ENCODE measurements around the gene PGLYRP2. TPM values are rescaled to one million over a fixed set of nuclear protein-coding genes. Genes with fewer than 3 reads are reported as not detected.

The PGLYRP2 gene
- total and polyA plus RNA-seq, 4 donors = 0.10 TPM; not detected in 3

DNA sequence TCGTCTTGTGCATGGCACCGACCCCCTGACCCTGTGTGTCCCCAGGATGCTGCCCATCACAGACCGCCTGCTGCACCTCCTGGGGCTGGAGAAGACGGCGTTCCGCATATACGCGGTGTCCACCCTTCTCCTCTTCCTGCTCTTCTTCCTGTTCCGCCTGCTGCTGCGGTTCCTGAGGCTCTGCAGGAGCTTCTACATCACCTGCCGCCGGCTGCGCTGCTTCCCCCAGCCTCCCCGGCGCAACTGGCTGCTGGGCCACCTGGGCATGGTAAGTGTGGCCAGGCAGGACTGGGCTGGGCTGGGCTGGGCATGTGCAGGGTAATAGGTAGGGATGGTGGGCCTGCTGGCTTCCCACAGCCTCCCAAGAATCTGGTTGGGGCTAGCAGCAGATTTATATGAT lies 46.0 kb upstream of the PGLYRP2 start:
- Histone ChIP-seq H3K4me3 (no peak overlapping the region), H3K27me3 (ENCODE audit: control insufficient read depth in 3 of 3, insufficient read depth in 3 of 3, low read length in 2 of 3) (no peaks in the 10 kb centered on the region), H3K36me3 (ENCODE audit: control insufficient read depth in 4 of 4, insufficient read depth in 4 of 4, low read length in 4 of 4) (no peaks in the 10 kb centered on the region), H3K9me3 (ENCODE audit: control insufficient read depth in 4 of 4, insufficient read depth in 3 of 4, low read length in 3 of 4) (peaks cover 0 to 9% (median 0%) of the 10 kb centered on the region in 4 donors), H3K9ac (ENCODE audit: insufficient read depth in 1 of 2, low read length in 2 of 2) (no peak overlapping the region), H3K27ac (ENCODE audit: low read depth in 1 of 2, low read length in 1 of 2) (no peak overlapping the region), H3K4me1 (ENCODE audit: control insufficient read depth in 5 of 5, insufficient read depth in 5 of 5, low read length in 5 of 5) (no peaks in the 10 kb centered on the region)
- no peak for ATAC-seq (ENCODE audit: insufficient read depth, low FRiP score)
- TF ChIP-seq, protein P1, sequence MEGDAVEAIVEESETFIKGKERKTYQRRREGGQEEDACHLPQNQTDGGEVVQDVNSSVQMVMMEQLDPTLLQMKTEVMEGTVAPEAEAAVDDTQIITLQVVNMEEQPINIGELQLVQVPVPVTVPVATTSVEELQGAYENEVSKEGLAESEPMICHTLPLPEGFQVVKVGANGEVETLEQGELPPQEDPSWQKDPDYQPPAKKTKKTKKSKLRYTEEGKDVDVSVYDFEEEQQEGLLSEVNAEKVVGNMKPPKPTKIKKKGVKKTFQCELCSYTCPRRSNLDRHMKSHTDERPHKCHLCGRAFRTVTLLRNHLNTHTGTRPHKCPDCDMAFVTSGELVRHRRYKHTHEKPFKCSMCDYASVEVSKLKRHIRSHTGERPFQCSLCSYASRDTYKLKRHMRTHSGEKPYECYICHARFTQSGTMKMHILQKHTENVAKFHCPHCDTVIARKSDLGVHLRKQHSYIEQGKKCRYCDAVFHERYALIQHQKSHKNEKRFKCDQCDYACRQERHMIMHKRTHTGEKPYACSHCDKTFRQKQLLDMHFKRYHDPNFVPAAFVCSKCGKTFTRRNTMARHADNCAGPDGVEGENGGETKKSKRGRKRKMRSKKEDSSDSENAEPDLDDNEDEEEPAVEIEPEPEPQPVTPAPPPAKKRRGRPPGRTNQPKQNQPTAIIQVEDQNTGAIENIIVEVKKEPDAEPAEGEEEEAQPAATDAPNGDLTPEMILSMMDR (IDR thresholded peaks at IDR 0.05; ENCODE audit: control extremely low read depth, extremely low read depth) = no peak
- WGBS, 2 donors = 79 to 81% methylated on average over 15 of the region's 15 CpGs
- no peak for DNase-seq

DNA sequence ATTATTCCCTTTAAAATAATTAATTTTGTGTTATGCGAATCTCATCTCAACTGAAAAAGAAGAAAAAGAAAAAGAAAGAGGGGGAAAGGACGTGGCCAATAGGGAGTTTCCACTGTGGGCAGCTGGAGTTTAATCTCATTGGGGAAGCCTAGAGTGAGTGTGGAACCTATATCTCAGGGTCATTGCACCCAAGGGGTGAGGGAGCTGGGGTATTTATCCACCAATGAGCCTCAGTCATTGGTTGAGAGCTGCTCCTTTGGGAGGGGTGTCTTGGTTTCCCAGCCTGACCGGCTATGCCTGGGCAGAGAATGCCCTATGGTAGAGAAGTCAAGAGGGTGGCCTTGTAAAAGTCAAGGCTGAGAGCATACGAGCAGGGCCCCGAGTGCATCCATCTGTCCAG lies 45.5 kb upstream of the PGLYRP2 start:
- H3K36me3 ChIP-seq (ENCODE audit: control insufficient read depth in 4 of 4, insufficient read depth in 4 of 4, low read length in 4 of 4) = no peaks in the 10 kb centered on the region
- ATAC-seq (ENCODE audit: insufficient read depth, low FRiP score) (no peak), DNase-seq (no peak)
- WGBS, 2 donors = 80 to 88% methylated on average over 5 of the region's 5 CpGs
- no peak overlapping the region for H3K27ac ChIP-seq (ENCODE audit: low read depth in 1 of 2, low read length in 1 of 2)
- H3K27me3 ChIP-seq (ENCODE audit: control insufficient read depth in 3 of 3, insufficient read depth in 3 of 3, low read length in 2 of 3) = no peaks in the 10 kb centered on the region
- H3K9me3 ChIP-seq (ENCODE audit: control insufficient read depth in 4 of 4, insufficient read depth in 3 of 4, low read length in 3 of 4) = peaks cover 0 to 5% (median 0%) of the 10 kb centered on the region in 4 donors
- no peak overlapping the region for H3K9ac ChIP-seq (ENCODE audit: insufficient read depth in 1 of 2, low read length in 2 of 2)
- no peaks in the 10 kb centered on the region for H3K4me1 ChIP-seq (ENCODE audit: control insufficient read depth in 5 of 5, insufficient read depth in 5 of 5, low read length in 5 of 5)
- TF ChIP-seq, protein P1 (IDR thresholded peaks at IDR 0.05; ENCODE audit: control extremely low read depth, extremely low read depth) = no peak
- H3K4me3 ChIP-seq = no peak overlapping the region

DNA sequence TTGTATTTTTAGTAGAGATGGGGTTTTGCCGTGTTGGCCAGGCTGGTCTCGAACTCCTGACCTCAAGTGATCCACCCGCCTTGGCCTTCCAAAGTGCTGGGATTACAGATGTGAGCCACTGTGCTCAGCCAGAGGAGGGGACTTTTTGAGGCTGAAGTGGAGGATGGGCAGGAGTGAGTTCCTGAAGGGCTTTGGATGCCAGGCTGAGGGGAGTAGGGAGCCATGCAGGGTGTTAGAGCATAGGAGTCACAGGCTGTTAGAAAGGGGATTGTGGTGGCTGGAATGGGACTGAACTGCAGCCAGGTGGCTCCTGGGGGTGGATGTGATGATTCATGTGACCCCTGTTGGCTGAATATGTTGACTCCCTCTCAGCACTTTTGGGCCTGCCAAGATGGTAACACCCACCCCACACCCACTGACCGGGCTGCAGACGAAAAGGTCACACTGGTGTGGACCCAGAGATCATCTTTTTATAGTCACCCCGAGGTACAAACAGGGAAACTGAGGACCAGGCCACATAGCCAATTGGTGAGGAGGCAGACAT lies 40.2 kb upstream of the PGLYRP2 start:
- H3K4me1 ChIP-seq (ENCODE audit: control insufficient read depth in 5 of 5, insufficient read depth in 5 of 5, low read length in 5 of 5) = no peaks in the 10 kb centered on the region
- 81 to 84% methylated on average over 5 to 6 of the region's 6 CpGs for WGBS, 2 donors
- H3K36me3 ChIP-seq (ENCODE audit: control insufficient read depth in 4 of 4, insufficient read depth in 4 of 4, low read length in 4 of 4) = no peaks in the 10 kb centered on the region
- no peak overlapping the region for H3K4me3 ChIP-seq
- H3K9ac ChIP-seq (ENCODE audit: insufficient read depth in 1 of 2, low read length in 2 of 2) = no peak overlapping the region
- peaks cover 0 to 5% (median 0%) of the 10 kb centered on the region in 3 donors for H3K27me3 ChIP-seq (ENCODE audit: control insufficient read depth in 3 of 3, insufficient read depth in 3 of 3, low read length in 2 of 3)
- H3K9me3 ChIP-seq (ENCODE audit: control insufficient read depth in 4 of 4, insufficient read depth in 3 of 4, low read length in 3 of 4) = peaks cover 0 to 14% (median 4%) of the 10 kb centered on the region in 4 donors
- DNase-seq = no peak
- no peak overlapping the region for H3K27ac ChIP-seq (ENCODE audit: low read depth in 1 of 2, low read length in 1 of 2)
- TF ChIP-seq, protein P1 (IDR thresholded peaks at IDR 0.05; ENCODE audit: control extremely low read depth, extremely low read depth) = no peak
- ATAC-seq (ENCODE audit: insufficient read depth, low FRiP score) = no peak

DNA sequence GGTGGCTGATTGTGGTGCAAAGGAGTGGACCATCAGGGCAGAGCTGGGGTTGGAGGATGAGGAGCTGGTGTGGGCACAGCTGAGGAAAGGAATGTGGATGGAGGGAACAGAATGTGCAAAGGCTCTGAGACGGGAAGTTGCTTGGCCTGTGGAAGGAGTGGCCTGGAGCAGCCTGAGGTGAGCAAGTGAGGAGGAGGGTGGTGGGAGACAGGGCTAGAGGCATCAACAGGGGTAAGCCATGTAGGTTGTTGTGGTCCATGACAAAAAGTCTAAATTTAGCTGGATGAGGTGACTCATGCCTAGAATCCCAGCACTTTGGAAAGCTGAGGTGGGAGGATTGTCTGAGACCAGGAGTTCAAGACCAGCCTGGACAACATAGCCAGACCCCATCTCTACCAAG lies 38.5 kb upstream of the PGLYRP2 start:
- ATAC-seq (ENCODE audit: insufficient read depth, low FRiP score) (no peak), DNase-seq (no peak)
- TF ChIP-seq, protein P1 (IDR thresholded peaks at IDR 0.05; ENCODE audit: control extremely low read depth, extremely low read depth) = no peak
- H3K4me3 ChIP-seq = no peak overlapping the region
- no peaks in the 10 kb centered on the region for H3K36me3 ChIP-seq (ENCODE audit: control insufficient read depth in 4 of 4, insufficient read depth in 4 of 4, low read length in 4 of 4)
- H3K27ac ChIP-seq (ENCODE audit: low read depth in 1 of 2, low read length in 1 of 2) = no peak overlapping the region
- peaks cover 0 to 5% (median 0%) of the 10 kb centered on the region in 3 donors for H3K27me3 ChIP-seq (ENCODE audit: control insufficient read depth in 3 of 3, insufficient read depth in 3 of 3, low read length in 2 of 3)
- no peaks in the 10 kb centered on the region for H3K4me1 ChIP-seq (ENCODE audit: control insufficient read depth in 5 of 5, insufficient read depth in 5 of 5, low read length in 5 of 5)
- H3K9ac ChIP-seq (ENCODE audit: insufficient read depth in 1 of 2, low read length in 2 of 2) = no peak overlapping the region
- 81 to 86% methylated on average over 1 of the region's 1 CpG for WGBS, 2 donors
- peaks cover 0 to 14% (median 4%) of the 10 kb centered on the region in 4 donors for H3K9me3 ChIP-seq (ENCODE audit: control insufficient read depth in 4 of 4, insufficient read depth in 3 of 4, low read length in 3 of 4)

All from lung (tissue), 12 donors.